GM04504 (cell line): ENCODE data around the gene FBXL17.
A peak's percentile ranks its signal among the peaks of the same experiment; 100 is the strongest.
"Not testable (repeated sequence)": the region's sequence is repeated elsewhere in the genome, so short reads cannot be mapped to it uniquely, and the experiment has no call there.

ENCODE experiments used
- DNase-seq: peaks from one replicate; pipeline ENCODE4 v3.0.0-alpha.2; 2012; ENCODE audit warnings: low read depth

Gene FBXL17

DNA sequence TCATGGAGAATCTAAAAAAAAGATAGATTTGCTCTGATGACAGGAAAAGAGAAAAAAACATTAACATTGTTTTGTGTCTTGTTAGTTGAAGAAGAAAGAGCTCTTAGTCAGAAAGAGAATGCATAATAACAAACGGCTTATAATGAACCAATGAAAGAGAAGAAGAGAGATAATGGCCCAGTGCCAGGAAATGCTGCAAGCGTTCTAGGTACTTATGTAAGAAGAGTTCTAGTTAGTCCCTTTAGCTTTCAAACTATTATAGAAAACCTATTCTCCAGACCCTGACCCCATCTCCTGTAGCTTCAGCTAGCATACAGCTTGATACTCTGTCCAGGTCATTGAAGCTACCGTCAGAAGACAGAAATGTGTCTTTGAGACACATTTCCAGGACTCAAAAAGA, 70.2 kb downstream of the FBXL17 start:
- DNase-seq, result no peak

DNA sequence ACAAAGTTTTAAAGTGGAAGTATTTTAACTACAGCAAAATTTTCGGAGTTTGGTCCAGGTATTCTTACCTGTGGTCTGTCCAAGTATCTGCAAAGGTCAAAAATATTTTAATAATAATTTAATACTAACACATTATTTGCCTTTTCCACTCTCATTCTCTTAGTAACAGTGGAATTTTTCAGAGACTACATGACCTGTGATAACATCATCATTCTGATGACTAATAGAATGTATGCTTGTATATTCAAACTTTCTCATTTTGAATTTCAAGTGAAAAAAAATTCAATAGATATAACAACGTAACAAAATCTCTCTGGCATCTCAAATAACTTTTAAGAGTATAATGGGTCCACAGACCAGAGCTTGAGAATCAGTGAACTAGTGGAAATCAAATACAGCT, 78.3 kb downstream of the FBXL17 start:
- DNase-seq, result no peak

DNA sequence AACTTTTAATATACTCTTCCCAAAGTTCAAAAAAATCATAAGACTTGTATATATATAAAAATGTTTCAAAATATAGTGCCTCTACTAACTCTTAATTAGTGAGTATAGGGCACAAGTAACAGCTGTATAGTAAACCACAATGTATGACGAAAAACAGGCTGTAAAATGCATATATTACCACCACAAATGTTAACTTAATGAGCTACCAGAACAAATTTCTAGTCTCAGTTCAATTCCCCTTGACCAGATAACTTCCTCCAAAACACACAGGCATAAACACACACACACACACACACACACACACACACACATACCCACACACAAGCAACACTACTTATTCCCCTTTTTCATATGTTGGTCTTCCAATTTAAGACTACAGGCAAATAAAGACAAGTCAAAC, 78.8 kb downstream of the FBXL17 start:
- no peak for DNase-seq

DNA sequence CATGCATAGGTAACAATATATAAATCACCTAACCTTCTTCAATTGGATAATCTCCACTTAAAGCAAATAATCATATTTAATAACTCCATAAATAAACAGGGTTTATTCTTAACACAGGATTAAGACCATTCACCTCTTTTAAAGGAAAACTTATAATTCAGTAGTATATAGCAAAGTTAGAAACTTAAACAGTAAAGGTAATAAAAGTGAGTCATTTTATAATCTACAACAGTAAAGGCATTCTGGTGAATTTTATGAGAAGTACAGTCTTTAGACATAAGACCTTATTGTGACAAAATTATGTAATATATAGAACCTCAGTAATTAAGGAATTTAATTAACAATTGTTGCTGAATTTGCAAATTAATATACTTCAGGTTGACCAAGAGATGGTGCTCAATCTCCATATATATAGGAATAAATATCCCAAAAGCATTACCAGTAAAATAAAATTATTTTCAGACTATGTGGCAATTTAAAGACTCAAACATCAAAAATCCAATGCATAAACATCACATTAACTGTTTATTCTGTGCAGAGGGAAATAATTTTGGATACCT, 84.8 kb downstream of the FBXL17 start:
- no peak for DNase-seq

DNA sequence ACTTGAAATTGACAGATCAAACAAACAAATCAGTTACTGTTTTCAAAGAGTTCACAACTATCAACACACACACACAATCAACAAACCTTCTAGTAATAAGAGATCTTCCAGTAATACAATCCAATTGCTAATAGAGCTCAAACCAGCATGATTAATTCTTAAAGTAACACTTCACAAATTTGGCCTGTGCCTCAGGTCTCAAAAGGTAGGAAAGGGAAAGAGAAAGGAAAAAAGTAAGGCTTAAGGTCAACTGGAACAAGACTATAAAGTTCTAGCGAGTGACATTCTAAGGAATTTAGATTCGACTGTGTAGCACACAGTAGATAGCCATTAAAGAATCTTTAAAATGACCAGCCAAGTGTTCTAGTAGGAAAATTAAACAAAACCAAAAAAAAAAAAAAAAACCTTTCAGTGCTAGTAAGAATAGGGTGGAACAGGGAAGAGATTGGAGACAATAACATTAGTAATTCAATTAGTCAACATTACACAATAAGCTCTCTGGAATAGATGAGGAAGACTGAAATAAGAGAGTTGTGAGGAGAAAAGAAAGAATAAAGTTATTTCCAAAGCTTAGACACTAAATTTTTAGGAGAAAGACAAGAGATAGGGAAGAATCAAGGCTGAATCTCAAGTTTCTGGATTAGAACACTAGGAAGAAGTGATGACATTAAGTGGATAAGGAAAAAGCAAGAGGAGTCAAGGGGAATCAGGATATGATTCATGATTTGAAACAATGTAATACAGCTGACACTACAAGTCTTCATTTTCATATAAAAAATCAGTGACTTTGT, 86.1 kb downstream of the FBXL17 start:
- DNase-seq, result no peak

DNA sequence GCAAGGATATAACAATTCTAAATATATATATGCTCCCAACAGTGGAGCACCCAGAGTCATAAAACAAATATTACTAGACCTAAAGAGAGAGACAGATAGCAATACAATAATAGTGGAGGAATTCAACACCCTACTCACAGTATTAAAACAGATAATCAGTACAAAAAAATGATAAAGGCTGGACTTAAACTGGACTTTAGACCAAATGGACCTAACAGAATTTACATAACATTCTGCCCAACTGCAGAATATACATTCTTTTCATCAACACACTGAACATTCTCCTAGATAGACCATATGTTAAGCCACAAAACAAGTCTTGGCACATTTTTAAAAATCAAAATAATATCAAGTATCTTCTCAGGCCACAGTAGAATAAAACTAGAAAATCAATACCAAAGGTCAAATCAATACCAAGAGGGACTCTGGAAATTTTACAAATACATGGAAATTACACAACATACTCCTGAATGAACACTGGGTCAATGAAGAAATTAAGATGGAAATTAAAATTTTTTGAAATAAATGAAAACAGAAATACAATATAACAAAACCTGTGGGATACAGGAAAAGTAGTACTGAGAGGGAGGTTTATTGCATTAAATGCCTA, 100.8 kb downstream of the FBXL17 start:
- no peak for DNase-seq

DNA sequence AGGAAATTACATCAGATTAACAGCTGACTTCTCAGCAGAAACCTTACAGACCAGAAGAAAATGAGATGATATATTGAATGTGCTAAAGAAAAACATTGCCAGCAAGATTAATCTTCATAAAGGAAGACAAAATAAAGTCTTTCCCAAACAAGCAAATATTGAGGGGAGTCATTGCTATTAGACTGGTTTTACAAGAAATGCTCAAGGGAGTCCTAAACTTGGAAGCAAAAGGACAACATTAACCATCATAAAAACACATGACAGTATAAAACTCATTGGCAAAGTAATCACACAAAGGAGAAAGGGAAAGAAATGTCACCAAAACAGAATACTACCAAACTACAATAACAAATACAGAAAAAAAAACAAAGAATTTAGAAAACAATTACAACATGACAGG, 101.7 kb downstream of the FBXL17 start:
- no peak for DNase-seq

DNA sequence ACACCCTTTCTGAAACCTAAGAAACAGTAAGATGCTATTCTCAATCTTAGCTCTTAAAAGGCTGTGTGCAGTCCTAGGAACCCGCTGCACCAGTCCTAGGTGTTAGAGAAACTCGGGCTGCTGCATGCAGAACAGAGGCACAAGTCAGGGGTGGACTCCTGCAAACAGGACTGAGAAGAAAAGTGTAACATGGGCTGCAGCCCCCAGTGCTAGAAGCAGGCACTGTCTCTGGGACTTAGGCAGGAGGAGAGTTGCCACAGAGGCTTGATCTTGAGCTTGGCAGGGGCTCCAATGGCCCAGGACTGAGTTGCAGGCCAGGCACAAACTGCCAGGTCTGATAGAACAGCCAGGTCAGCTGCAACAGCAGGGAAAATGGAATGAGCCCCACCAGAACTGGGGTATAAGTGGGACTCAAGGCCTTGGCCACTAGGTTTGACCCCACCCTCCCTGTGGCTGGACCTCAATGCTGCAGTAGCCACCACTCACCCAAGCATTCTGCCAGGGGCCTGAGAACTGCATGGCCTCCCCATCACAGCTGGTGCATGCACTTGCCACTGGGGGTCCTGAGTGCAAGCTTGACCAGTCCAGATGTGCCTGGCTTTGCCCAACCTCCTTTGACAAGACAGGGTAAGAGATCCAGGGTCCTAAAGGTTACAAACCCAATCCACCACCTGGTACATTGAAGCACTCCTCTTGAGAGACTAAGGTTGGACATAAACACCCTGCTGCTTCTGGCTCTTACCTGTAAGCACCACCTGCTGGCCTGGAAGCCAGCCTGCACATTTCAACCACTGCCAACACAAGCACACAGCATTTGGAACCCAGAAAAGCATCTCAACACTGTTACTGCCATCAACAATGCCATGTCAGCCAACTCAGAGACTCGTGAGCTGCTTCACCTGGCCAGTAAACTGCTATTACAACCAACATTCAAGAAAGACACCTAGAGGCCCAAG, 103.3 kb downstream of the FBXL17 start:
- no peak for DNase-seq

DNA sequence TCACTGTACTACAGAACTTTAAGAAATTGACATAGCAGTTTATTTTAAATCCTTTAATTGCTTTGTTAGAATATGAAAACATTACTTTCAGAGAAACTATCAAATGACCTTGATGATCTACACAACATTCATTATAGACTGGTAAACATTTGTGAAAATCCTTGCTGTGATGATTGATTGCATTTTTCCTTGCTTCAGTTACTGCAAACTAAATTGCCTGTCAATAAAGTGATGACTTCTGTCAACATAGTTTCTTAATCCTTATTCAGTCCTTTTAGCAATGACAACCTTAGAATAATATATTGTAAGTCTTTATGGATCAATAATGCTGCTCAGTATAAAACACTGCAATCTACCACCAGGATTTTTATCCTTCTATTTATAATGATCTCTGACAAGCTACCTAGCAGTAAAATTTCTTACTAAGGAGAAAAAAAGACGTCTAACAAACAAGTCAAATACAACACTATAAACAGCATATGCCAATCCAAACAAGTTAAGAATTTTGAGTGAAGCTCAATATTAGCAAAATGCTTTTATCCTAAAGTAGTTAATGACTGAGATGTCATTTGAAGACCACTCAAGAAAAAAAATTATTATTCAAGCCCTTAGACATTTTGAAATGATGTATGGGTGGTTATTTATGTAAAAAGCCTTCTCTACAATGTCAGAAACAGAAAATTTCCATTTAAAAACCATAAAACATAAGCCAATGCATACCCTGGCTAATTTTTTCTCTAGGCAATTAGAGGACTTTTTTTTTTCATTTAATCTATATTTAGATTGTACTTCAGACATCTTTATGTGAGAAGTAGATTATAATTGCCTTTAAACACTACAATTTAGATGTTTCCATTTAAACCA, 105.5 kb downstream of the FBXL17 start:
- DNase-seq, result no peak

DNA sequence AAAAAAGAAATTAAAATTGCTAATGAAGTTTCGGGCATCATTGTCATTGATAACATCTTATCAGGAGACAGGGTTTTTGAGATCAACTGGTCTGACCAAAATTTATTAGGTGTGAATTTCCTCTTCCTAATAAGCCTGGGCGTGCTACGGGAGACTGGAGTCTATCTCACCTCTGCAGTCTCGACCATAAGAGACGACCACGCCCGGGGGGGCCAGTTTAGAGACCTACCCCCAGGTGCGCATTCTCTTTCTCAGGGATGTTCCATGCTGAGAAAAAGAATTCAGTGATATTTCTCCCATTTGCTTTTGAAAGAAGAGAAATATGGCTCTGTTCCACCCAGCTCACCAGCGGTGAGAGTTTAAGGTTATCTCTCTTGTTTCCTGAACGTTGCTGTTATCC, 107.8 kb downstream of the FBXL17 start:
- not testable (repeated sequence) for DNase-seq

DNA sequence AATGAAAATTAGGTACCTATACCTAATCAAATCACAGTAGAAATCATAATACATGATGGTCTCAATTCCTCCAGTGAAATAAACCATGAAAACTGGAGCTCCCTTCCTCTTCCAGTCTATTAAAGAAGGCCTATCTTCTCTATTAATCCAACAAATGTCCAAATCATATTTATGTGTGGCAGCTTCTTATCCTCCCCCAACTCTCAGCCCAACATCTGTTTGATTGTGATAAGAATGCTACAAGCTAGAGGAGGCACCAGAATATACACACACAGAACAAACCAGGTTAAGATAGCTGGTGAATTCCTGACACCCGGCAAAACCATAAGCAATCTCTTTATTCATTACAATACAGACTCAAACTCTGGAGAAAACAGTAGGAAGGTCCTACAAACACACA, 110.8 kb downstream of the FBXL17 start:
- no peak for DNase-seq

DNA sequence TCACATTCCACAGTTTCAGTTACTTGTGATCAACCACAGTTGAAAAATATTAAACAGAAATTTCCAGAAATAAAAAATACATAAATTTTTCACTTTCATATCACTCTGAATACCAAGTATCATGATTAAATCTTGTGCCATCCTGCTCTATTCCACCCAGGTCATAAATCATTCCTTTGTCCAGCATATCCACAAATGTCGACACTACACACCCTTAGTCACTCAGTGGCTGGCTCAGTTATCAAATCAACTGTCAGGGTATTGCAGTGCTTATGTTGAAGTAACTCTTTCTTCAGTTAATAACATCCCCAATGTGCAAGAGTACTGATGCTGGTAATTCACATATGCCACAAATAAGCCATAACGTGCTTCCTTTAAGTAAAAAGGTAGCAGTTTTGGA, 115.7 kb downstream of the FBXL17 start:
- no peak for DNase-seq

DNA sequence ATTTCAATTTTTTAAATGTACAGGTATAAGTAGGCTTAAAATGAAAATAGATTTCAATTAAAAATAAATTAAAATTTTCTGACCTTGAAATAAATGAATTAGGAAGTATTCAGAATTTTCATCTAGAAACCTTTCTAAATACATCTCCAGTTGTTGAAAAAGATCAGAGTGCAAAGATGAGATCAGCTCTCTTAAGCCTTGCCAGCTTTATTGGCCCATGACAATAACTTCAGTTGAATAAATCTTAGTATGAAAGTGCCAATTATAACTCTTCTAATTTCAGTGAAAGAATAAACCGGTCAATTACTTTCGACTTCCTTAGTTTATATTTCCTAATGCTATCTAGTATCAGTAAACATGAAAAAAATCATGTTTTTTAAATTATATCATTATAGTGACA, 117.4 kb downstream of the FBXL17 start:
- no peak for DNase-seq

DNA sequence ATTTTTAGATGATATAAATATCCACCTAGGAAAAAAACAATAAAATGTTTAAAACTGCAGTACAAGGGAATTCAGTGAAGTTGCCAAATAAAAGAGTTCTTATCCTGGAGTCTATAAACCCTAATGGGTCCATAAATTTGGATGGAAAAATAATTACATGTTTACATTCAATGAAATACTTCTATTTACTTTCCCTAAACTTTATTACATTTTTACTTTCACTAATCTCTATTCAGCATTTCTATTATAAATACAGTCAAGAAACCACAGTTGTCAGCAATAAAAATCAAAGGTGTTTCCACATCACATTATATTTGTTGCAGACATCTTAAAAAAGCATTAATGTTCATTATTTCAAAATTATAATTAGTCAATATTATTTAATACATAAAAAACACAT, 118.6 kb downstream of the FBXL17 start:
- DNase-seq, result no peak

DNA sequence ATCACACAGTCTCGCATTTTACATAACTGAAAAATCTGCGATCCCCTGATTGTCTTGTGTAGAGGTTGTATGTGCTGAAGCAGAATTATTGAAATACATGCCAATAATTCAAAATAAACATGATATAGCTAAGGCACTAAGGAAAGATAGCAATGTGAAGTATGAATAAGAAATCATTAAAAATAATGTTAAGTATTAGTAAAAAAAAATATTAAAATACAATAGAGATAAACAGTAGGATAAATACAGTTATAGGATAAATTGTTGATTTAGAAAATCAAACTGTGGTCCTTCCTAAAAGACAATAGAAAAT, 121.1 kb downstream of the FBXL17 start:
- DNase-seq, result no peak

DNA sequence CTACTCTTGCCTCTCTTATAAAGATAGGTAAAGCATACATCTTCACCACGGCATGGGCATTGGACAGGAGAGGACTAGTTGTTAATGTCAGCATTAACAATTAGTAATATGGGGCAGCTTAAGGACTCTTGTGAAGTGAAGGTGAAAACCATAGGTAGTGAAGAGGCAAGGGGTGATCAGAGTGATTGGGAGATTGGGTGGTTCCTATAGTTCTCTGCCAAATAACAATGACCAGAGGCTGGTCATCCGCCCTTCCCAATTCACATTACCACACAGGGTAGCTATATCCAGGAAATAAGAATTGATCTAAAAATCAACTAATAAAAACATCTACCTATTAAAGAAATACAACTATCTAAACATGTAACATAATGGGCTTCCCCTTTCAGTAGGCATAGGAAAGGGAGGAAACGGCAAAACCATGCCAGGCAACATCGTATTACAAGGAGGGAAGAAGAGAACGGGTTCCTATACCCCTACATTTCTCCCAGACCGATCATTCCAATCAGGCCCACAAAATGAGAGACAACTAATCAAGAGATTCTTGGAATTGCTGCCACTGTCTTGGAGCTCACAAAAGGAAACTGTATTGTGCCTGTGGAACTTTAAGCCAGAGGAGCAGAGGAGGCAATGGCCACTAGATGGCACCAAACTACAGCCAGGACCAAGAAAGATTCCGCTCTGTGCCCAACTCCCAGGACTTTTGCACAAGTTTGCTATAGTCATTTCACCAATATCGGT, 121.6 kb downstream of the FBXL17 start:
- peak; percentile 51 for DNase-seq

DNA sequence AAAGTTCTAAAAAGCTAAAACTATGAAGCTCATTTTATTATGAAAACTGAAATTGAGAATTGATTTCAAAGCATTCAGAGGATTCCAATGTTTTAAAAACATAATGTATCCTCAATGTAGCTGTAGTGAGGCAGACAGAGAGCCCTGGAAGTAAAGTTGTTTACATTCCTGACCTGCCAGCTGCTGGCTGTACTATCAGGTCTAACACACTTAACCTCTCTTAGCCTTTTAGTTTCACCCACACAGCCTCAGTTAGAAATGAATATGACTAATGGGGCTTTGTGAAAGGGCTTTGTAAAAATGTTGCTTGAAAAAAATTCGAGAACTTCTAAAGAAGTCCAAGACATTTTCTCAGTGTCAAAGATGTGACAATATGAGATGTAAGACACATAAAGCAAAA, 122.6 kb downstream of the FBXL17 start:
- no peak for DNase-seq

DNA sequence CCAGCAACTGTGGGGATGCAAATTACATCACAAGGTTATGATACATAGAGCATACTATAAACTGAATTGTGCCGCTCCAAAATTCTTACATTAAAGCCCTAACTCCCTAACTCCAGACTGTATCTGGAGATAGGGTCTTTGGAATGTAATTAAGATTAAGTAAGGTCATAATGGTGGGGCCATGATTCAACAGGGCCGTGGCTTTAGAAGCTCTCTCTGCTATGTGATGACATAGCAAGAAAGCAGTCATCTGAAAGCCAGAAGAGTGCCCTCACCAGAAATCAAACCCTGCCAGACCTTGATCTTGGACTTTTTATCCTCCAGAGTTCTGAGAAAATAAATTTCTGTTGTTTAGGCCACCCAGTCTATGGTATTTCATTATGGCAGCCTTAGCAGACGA, 123.9 kb downstream of the FBXL17 start:
- DNase-seq, result no peak

DNA sequence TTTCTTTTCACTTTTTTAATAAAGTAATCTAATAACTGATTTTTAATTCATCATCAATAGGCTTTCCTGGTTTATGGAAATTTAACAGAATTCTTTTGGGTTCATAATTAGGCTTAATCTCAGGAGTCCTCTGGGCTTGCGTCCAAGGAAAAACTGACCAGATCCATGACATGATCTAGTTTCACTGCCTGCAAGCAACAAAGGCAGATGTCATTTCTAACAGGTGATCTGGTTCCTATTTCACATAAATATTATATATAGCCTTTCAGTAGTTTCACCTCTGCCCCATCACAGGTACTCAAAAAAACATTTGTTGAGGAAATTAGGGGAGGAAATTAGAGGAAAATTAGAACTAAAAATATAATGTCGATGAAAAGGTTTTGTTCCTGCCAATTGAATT, 126.4 kb downstream of the FBXL17 start:
- DNase-seq, result no peak

DNA sequence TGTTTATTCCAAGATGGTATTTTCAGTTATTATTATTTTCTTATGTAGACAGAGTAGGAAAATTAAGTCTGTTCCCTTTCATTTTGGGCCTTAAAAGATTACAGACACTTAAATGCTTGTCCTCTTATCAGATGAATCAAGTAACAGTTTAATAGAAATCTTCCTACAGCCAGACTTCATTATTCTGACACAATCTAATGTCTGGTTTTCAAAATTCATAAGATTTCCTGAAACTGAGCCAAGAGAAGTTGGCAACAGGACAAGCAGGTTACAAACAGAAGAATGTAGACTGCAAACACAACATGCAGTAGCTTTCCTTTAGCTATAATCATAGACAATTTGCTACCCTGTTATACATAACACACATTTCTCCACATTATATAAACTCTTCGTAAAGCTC, 130.5 kb downstream of the FBXL17 start:
- no peak for DNase-seq

DNA sequence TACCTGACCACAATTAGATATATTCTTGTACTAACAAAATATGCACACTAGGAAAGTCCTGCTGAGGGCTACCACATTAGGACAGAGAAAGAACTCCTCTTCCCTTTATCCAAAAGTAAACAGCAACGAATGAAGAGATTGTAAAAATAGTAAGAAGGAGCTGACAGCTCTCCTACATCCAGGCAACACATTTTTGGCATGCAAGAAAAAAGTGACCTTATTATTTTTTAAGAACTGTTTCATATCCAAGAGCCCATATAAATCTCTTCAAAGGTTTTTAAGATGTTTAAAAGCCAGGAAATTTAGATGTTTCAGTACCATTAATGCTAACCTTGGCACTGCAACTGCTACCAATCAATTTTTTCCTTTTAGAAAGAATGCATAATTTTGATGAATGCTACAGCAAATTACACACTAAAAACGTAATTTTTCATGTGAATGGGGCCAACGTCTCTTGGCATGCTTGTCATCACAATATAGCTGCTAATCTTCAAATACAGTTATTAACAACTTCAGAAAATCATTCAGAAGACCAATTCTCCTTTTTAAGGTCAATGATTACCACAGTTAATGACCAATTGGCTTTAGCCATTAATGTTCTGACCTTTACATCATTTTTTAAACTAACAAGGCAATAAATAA, 132.0 kb downstream of the FBXL17 start:
- no peak for DNase-seq
